IMR-90 (cell line): Measurements from ENCODE around the gene TBX3. TPM values are rescaled to one million over a fixed set of nuclear protein-coding genes. Genes with fewer than 3 reads are reported as not detected.

Source experiments
- BHLHE40 ChIP-seq: fragments of 150-350 bp; IDR thresholded peaks from 2 replicates; pipeline ENCODE4 v1.6.1; 2016; ENCODE audit warnings: mild to moderate bottlenecking, low read depth, low read length
- CHD1 ChIP-seq: IDR thresholded peaks from 2 replicates; pipeline ENCODE4 v1.6.1; 2012; ENCODE audit warnings: low read depth, low read length, improper control_type of control experiment
- MAZ ChIP-seq: IDR thresholded peaks from 2 replicates; pipeline ENCODE4 v1.6.1; 2012; ENCODE audit warnings: low read depth, mild to moderate bottlenecking, low read length, improper control_type of control experiment, moderate library complexity, borderline replicate concordance
- POLR2A ChIP-seq: IDR thresholded peaks from 2 replicates; pipeline ENCODE4 v1.6.1; 2012; ENCODE audit warnings: mild to moderate bottlenecking, low read depth, low read length
- RFX5 ChIP-seq: IDR thresholded peaks from 2 replicates; pipeline ENCODE4 v1.8.0; 2012; ENCODE audit warnings: low read depth, mild to moderate bottlenecking, low read length, moderate library complexity
- polyA plus RNA-seq, 3 experiments: library from polyadenylated mRNA; depleted of rRNA; stranded (reverse); fragments of >200 nt; gene quantifications; 2 replicates each; pipeline ENCODE4 v1.2.3, GENCODE V29; 2012; ENCODE audit warnings: low replicate concordance in 1 of 3
- total RNA-seq: library from RNA; depleted of rRNA; stranded (reverse); fragments of >200 nt; gene quantifications from 2 replicates; pipeline ENCODE4 v1.2.3, GENCODE V29; 2012

The TBX3 gene
- total and polyA plus RNA-seq, 2 of the 4 experiments (the other 2 are of a cell fraction): 15.8 to 44.9 TPM

DNA sequence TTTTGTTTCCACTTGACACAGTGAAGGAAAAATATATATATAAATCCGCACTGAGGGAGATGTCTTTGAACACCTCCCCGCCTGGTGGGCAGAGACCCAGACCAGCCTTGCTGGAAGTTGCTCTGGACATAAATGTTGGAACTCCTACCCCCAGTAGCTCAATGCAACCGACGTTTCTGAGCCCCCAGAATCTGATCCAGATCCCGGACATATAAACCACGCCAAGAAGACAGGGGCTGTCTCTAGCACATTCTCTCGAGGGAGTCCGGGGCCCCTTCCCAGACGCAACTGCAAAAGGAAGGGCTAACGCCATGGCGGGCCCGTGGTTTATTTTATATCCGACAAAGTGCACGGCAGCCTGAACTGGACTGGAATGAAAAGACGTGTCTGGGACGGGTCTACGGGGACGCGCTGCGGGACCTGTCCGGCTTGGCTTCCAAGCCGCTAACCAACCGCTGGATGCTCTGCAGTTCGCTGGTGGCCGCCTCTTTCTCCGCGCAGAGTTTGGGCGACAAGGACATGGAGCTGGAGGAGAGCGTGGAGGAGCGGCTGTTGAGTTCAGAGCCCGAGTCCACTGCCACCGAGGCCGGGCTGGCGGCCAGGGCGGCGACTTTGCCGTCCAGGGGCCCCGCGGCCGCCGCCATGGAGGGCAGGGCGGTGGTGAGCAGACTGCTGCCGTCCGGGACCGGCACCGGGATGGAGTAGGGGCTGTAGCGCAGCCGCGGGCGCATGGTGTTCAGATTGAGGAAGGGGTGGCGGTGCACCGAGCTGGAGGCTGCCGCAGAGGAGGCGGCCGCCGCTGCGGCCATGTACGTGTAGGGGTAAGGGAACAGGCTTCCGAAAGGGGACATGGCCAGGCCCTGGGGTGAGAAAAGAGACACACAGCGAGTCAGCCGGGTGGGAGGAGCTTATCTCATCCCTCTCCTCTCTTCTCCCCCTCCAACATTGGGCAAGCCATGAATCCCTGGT is 12.2 kb downstream of the TBX3 start (continued):
- peak; percentile 49; the same call in 1 of the 2 replicates for TF ChIP-seq MAZ
- peak; percentile 52 for TF ChIP-seq POLR2A
- no peak for TF ChIP-seq RFX5
- TF ChIP-seq CHD1: no peak
- TF ChIP-seq BHLHE40: no peak
